ENCODE data around the gene RETREG1.

The RETREG1 gene

GRCh38 chr5:16573401-16573800 is 43.4 kb downstream of the RETREG1 start:
- no CpG with 5 or more reads among the region's 2 CpGs for WGBS
- no peaks in the 10 kb centered on the region for H3K36me3 ChIP-seq (ENCODE audit: control insufficient read depth in 1 of 2, insufficient read depth in 2 of 2, low read depth in 1 of 2, low read length in 2 of 2)

GRCh38 chr5:16572289-16573015 is 44.3 kb downstream of the RETREG1 start:
- no peak overlapping the region for H3K14ac ChIP-seq (ENCODE audit: low read length in 2 of 2)
- no peaks in the 10 kb centered on the region for H3K36me3 ChIP-seq (ENCODE audit: control insufficient read depth in 1 of 2, insufficient read depth in 2 of 2, low read depth in 1 of 2, low read length in 2 of 2)
- DNase-seq, result no peak
- peaks cover 2% of the 10 kb centered on the region for H3K4me1 ChIP-seq (ENCODE audit: control insufficient read depth, insufficient read depth, low read depth, low read length)
- no peak overlapping the region for H2AFZ ChIP-seq (ENCODE audit: low read depth, low read length)
- H3K9ac ChIP-seq (ENCODE audit: low read length), result no peak overlapping the region
- H2BK5ac ChIP-seq (ENCODE audit: low read depth, low read length, poor library complexity, severe bottlenecking), result no peak overlapping the region
- H3K23ac ChIP-seq (ENCODE audit: low read length in 2 of 2), result no peak overlapping the region
- no peak overlapping the region for H2BK15ac ChIP-seq (ENCODE audit: low read depth, poor library complexity, severe bottlenecking)
- H3K27me3 ChIP-seq (ENCODE audit: control insufficient read depth in 1 of 2, insufficient read depth in 1 of 2, low read length in 2 of 2), result no peaks in the 10 kb centered on the region
- H3K4me3 ChIP-seq (ENCODE audit: insufficient read depth in 1 of 2, low read depth in 1 of 2, low read length in 2 of 2), result no peak overlapping the region
- H3K27ac ChIP-seq (ENCODE audit: low read length, poor library complexity, severe bottlenecking), result no peak overlapping the region
- no peak overlapping the region for H2AK5ac ChIP-seq (ENCODE audit: low read length, severe bottlenecking)
- H3K18ac ChIP-seq (ENCODE audit: low read depth in 1 of 2, low read length in 2 of 2), result no peak overlapping the region
- H2BK12ac ChIP-seq (ENCODE audit: low read length in 2 of 2), result no peak overlapping the region
- H3K4me2 ChIP-seq (ENCODE audit: low read length, poor library complexity, severe bottlenecking), result no peak overlapping the region
- H4K91ac ChIP-seq (ENCODE audit: low read length), result no peak overlapping the region
- no peak overlapping the region for H4K8ac ChIP-seq (ENCODE audit: low read length)
- no peak overlapping the region for H2BK120ac ChIP-seq (ENCODE audit: low read depth, low read length)
- H3K4ac ChIP-seq (ENCODE audit: low read depth in 1 of 2, low read length in 2 of 2), result no peak overlapping the region
- H3K9me3 ChIP-seq (ENCODE audit: control insufficient read depth, low read length), result no peaks in the 10 kb centered on the region
- H3K79me1 ChIP-seq (replicated peaks; ENCODE audit: low read length, poor library complexity, severe bottlenecking), result no peaks in the 10 kb centered on the region
- 95% methylated on average over 19 of the region's 19 CpGs for WGBS

More at GRCh38 chr5:16573401-16573800, 43.4 kb downstream of the RETREG1 start:
- Histone ChIP-seq H3K79me1 (replicated peaks; ENCODE audit: low read length, poor library complexity, severe bottlenecking) (no peaks in the 10 kb centered on the region), H2BK120ac (ENCODE audit: low read depth, low read length) (no peak overlapping the region), H3K27me3 (ENCODE audit: control insufficient read depth in 1 of 2, insufficient read depth in 1 of 2, low read length in 2 of 2) (no peaks in the 10 kb centered on the region), H2BK15ac (ENCODE audit: low read depth, poor library complexity, severe bottlenecking) (no peak overlapping the region), H3K23ac (ENCODE audit: low read length in 2 of 2) (no peak overlapping the region), H3K9me3 (ENCODE audit: control insufficient read depth, low read length) (no peaks in the 10 kb centered on the region), H3K4me3 (ENCODE audit: insufficient read depth in 1 of 2, low read depth in 1 of 2, low read length in 2 of 2) (no peak overlapping the region), H3K9ac (ENCODE audit: low read length) (no peak overlapping the region), H3K4me2 (ENCODE audit: low read length, poor library complexity, severe bottlenecking) (no peak overlapping the region), H2AFZ (ENCODE audit: low read depth, low read length) (no peak overlapping the region), H3K18ac (ENCODE audit: low read depth in 1 of 2, low read length in 2 of 2) (no peak overlapping the region), H4K8ac (ENCODE audit: low read length) (no peak overlapping the region), H3K14ac (ENCODE audit: low read length in 2 of 2) (no peak overlapping the region), H2BK12ac (ENCODE audit: low read length in 2 of 2) (no peak overlapping the region), H2AK5ac (ENCODE audit: low read length, severe bottlenecking) (no peak overlapping the region), H3K4ac (ENCODE audit: low read depth in 1 of 2, low read length in 2 of 2) (no peak overlapping the region), H3K27ac (ENCODE audit: low read length, poor library complexity, severe bottlenecking) (no peak overlapping the region), H3K4me1 (ENCODE audit: control insufficient read depth, insufficient read depth, low read depth, low read length) (peaks cover 2% of the 10 kb centered on the region), H2BK5ac (ENCODE audit: low read depth, low read length, poor library complexity, severe bottlenecking) (no peak overlapping the region), H4K91ac (ENCODE audit: low read length) (no peak overlapping the region)
- DNase-seq, result no peak

GRCh38 chr5:16571016-16571415 is 45.8 kb downstream of the RETREG1 start:
- Histone ChIP-seq H2BK15ac (ENCODE audit: low read depth, poor library complexity, severe bottlenecking) (no peak overlapping the region), H4K91ac (ENCODE audit: low read length) (no peak overlapping the region), H2AFZ (ENCODE audit: low read depth, low read length) (no peak overlapping the region), H3K18ac (ENCODE audit: low read depth in 1 of 2, low read length in 2 of 2) (no peak overlapping the region), H3K36me3 (ENCODE audit: control insufficient read depth in 1 of 2, insufficient read depth in 2 of 2, low read depth in 1 of 2, low read length in 2 of 2) (no peaks in the 10 kb centered on the region), H3K4me1 (ENCODE audit: control insufficient read depth, insufficient read depth, low read depth, low read length) (peaks cover 2% of the 10 kb centered on the region), H2BK120ac (ENCODE audit: low read depth, low read length) (no peak overlapping the region), H3K9me3 (ENCODE audit: control insufficient read depth, low read length) (no peaks in the 10 kb centered on the region), H3K27ac (ENCODE audit: low read length, poor library complexity, severe bottlenecking) (no peak overlapping the region), H3K9ac (ENCODE audit: low read length) (no peak overlapping the region), H3K79me1 (replicated peaks; ENCODE audit: low read length, poor library complexity, severe bottlenecking) (no peaks in the 10 kb centered on the region), H3K4me2 (ENCODE audit: low read length, poor library complexity, severe bottlenecking) (no peak overlapping the region), H3K4ac (ENCODE audit: low read depth in 1 of 2, low read length in 2 of 2) (no peak overlapping the region), H2BK5ac (ENCODE audit: low read depth, low read length, poor library complexity, severe bottlenecking) (no peak overlapping the region), H3K14ac (ENCODE audit: low read length in 2 of 2) (no peak overlapping the region), H3K4me3 (ENCODE audit: insufficient read depth in 1 of 2, low read depth in 1 of 2, low read length in 2 of 2) (no peak overlapping the region), H2AK5ac (ENCODE audit: low read length, severe bottlenecking) (no peak overlapping the region), H3K27me3 (ENCODE audit: control insufficient read depth in 1 of 2, insufficient read depth in 1 of 2, low read length in 2 of 2) (peaks cover 0 to 6% of the 10 kb centered on the region in 2 experiments), H4K8ac (ENCODE audit: low read length) (no peak overlapping the region), H3K23ac (ENCODE audit: low read length in 2 of 2) (no peak overlapping the region), H2BK12ac (ENCODE audit: low read length in 2 of 2) (no peak overlapping the region)
- no peak for DNase-seq
- 53% methylated on average over 3 of the region's 4 CpGs for WGBS

- Histone ChIP-seq H3K4ac (ENCODE audit: low read depth in 1 of 2, low read length in 2 of 2) (no peak overlapping the region), H2AK5ac (ENCODE audit: low read length, severe bottlenecking) (no peak overlapping the region), H3K4me3 (ENCODE audit: insufficient read depth in 1 of 2, low read depth in 1 of 2, low read length in 2 of 2) (no peak overlapping the region), H2BK120ac (ENCODE audit: low read depth, low read length) (no peak overlapping the region), H4K91ac (ENCODE audit: low read length) (no peak overlapping the region), H2AFZ (ENCODE audit: low read depth, low read length) (no peak overlapping the region), H3K79me1 (replicated peaks; ENCODE audit: low read length, poor library complexity, severe bottlenecking) (no peaks in the 10 kb centered on the region), H3K18ac (ENCODE audit: low read depth in 1 of 2, low read length in 2 of 2) (no peak overlapping the region), H3K36me3 (ENCODE audit: control insufficient read depth in 1 of 2, insufficient read depth in 2 of 2, low read depth in 1 of 2, low read length in 2 of 2) (no peaks in the 10 kb centered on the region), H3K23ac (ENCODE audit: low read length in 2 of 2) (no peak overlapping the region), H3K27ac (ENCODE audit: low read length, poor library complexity, severe bottlenecking) (no peak overlapping the region), H2BK12ac (ENCODE audit: low read length in 2 of 2) (no peak overlapping the region), H3K9ac (ENCODE audit: low read length) (no peak overlapping the region), H2BK15ac (ENCODE audit: low read depth, poor library complexity, severe bottlenecking) (no peak overlapping the region), H3K4me1 (ENCODE audit: control insufficient read depth, insufficient read depth, low read depth, low read length) (peaks cover 2% of the 10 kb centered on the region), H3K4me2 (ENCODE audit: low read length, poor library complexity, severe bottlenecking) (no peak overlapping the region), H2BK5ac (ENCODE audit: low read depth, low read length, poor library complexity, severe bottlenecking) (no peak overlapping the region), H3K14ac (ENCODE audit: low read length in 2 of 2) (no peak overlapping the region), H3K27me3 (ENCODE audit: control insufficient read depth in 1 of 2, insufficient read depth in 1 of 2, low read length in 2 of 2) (peaks cover 0 to 6% of the 10 kb centered on the region in 2 experiments), H3K9me3 (ENCODE audit: control insufficient read depth, low read length) (no peaks in the 10 kb centered on the region), H4K8ac (ENCODE audit: low read length) (no peak overlapping the region)
- WGBS, result 56% methylated on average over 3 of the region's 3 CpGs
- DNase-seq, result no peak
These were observed 46.5 kb downstream of the RETREG1 start for GRCh38 chr5:16570121-16570815.

Data from mesenchymal stem cell (in vitro differentiated cells and primary cell).